CD14-positive monocyte (primary cell): ENCODE data around the gene SMIM24. TPM values are rescaled to one million over a fixed set of nuclear protein-coding genes. Genes with fewer than 3 reads are reported as not detected.

Source experiments
- DNase-seq, 3 donors: peaks; one replicate each; pipeline ENCODE4 v3.0.0-alpha.2; 2011 to 2022
- H2AFZ ChIP-seq: 2 replicates; pipeline ENCODE4 v1.6.0; 2012; ENCODE audit warnings: mild to moderate bottlenecking, low read depth, low read length, inconsistent platforms; ENCODE audit not compliant: insufficient read depth, poor library complexity, severe bottlenecking
- H3K27ac ChIP-seq, 2 donors: 1 replicate in 1 of 2; 2 replicates in 1 of 2; pipeline ENCODE4 v1.5.1; 2012 to 2013; ENCODE audit warnings: low read length in 2 of 2, control low read depth in 1 of 2, inconsistent platforms in 1 of 2, low read depth in 1 of 2, mild to moderate bottlenecking in 1 of 2
- H3K27me3 ChIP-seq, 2 donors: one replicate each; pipeline versions ENCODE4 v1.6.0 to v1.6.1; 2011 to 2013; ENCODE audit warnings: low read length in 2 of 2; ENCODE audit not compliant: control insufficient read depth in 2 of 2, insufficient read depth in 2 of 2
- H3K36me3 ChIP-seq, 2 donors: replicated peaks in 1 of 2; 1 replicate in 1 of 2; 2 replicates in 1 of 2; pipeline versions ENCODE4 v1.5.1 to v1.6.1; 2012 to 2013; ENCODE audit warnings: low read length in 2 of 2, control low read depth in 1 of 2, inconsistent platforms in 1 of 2, mild to moderate bottlenecking in 1 of 2; ENCODE audit not compliant: insufficient read depth in 2 of 2, control insufficient read depth in 1 of 2
- H3K4me1 ChIP-seq, 2 donors: 1 replicate in 1 of 2; 2 replicates in 1 of 2; pipeline versions ENCODE4 v1.5.1 to v1.6.1; 2012 to 2013; ENCODE audit warnings: low read length in 2 of 2, control low read depth in 1 of 2, inconsistent platforms in 1 of 2, mild to moderate bottlenecking in 1 of 2, moderate library complexity in 1 of 2; ENCODE audit not compliant: insufficient read depth in 2 of 2, control insufficient read depth in 1 of 2
- H3K4me2 ChIP-seq: replicated peaks from 2 replicates; pipeline ENCODE3; 2012; ENCODE audit warnings: low read length, moderate library complexity, mild to moderate bottlenecking; ENCODE audit not compliant: poor library complexity, severe bottlenecking; ENCODE audit errors: extremely low read depth
- H3K4me3 ChIP-seq, 3 experiments: fragments of 200-600 bp in 1 of 3; sonication (generic) in 1 of 3; replicated peaks in 1 of 3; 1 replicate in 2 of 3; 2 replicates in 1 of 3; pipeline ENCODE4 v1.5.1; 2011 to 2013; ENCODE audit warnings: low read length in 3 of 3, mild to moderate bottlenecking in 3 of 3, control low read depth in 2 of 3, low read depth in 2 of 3, inconsistent platforms in 1 of 3, moderate library complexity in 1 of 3
- H3K79me2 ChIP-seq: 2 replicates; pipeline ENCODE4 v1.6.0; 2012; ENCODE audit warnings: mild to moderate bottlenecking, control low read depth, inconsistent platforms, low read length, moderate library complexity; ENCODE audit not compliant: insufficient read depth
- H3K9ac ChIP-seq: 2 replicates; pipeline ENCODE4 v1.6.0; 2017; ENCODE audit warnings: low read length, mild to moderate bottlenecking; ENCODE audit not compliant: insufficient read depth, poor library complexity, severe bottlenecking
- H3K9me3 ChIP-seq, 2 donors: replicated peaks in 1 of 2; 1 replicate in 1 of 2; 2 replicates in 1 of 2; pipeline versions ENCODE4 v1.5.1 to v1.6.1; 2012 to 2013; ENCODE audit warnings: low read length in 2 of 2, control low read depth in 1 of 2; ENCODE audit not compliant: control insufficient read depth in 1 of 2, insufficient read depth in 1 of 2
- H4K20me1 ChIP-seq: 2 replicates; pipeline ENCODE4 v1.6.0; 2012; ENCODE audit warnings: mild to moderate bottlenecking, low read length, control low read depth, moderate library complexity; ENCODE audit not compliant: insufficient read depth
- H3K27ac Mint-ChIP-seq, 7 donors: one replicate each; pipeline ENCODE4 v1.8.0; 2020; ENCODE audit warnings: mild to moderate bottlenecking in 7 of 7, mixed read lengths in 7 of 7, moderate library complexity in 6 of 7, inconsistent platforms in 2 of 7
- H3K27me3 Mint-ChIP-seq, 3 donors: one replicate each; pipeline ENCODE4 v1.8.0; 2021 to 2022; ENCODE audit warnings: low read depth in 3 of 3, mild to moderate bottlenecking in 3 of 3, mixed read lengths in 3 of 3, moderate library complexity in 3 of 3, inconsistent platforms in 1 of 3
- H3K36me3 Mint-ChIP-seq, 2 donors: one replicate each; pipeline ENCODE4 v1.8.0; 2020; ENCODE audit warnings: mixed read lengths in 2 of 2, inconsistent platforms in 1 of 2, mild to moderate bottlenecking in 1 of 2
- H3K4me1 Mint-ChIP-seq: one replicate; pipeline ENCODE4 v1.8.0; 2020; ENCODE audit warnings: mild to moderate bottlenecking, mixed read lengths
- H3K4me3 Mint-ChIP-seq, 2 donors: one replicate each; pipeline ENCODE4 v1.8.0; 2020; ENCODE audit warnings: mild to moderate bottlenecking in 2 of 2, mixed read lengths in 2 of 2, moderate library complexity in 1 of 2
- H3K9me3 Mint-ChIP-seq, 7 donors: one replicate each; pipeline ENCODE4 v1.8.0; 2020 to 2022; ENCODE audit warnings: mixed read lengths in 7 of 7, mild to moderate bottlenecking in 6 of 7, moderate library complexity in 6 of 7, inconsistent platforms in 2 of 7
- WGBS: methylation state at CpG from one replicate; pipeline ENCODE4 v1.1.5; 2013; ENCODE audit warnings: missing lambda C conversion rate; ENCODE audit not compliant: insufficient coverage; 5-methylcytosine and 5-hydroxymethylcytosine counted together
- intact Hi-C, 2 donors: fragments of 100-400 bp; cut with micrococcal nuclease; formaldehyde crosslinking; loops; one replicate each; pipeline versions ENCODE4 v1.15.0 to v1.15.1; 2023
- polyA plus RNA-seq, 3 donors: library from polyadenylated mRNA; depleted of rRNA in 1 of 3; unstranded in 2 of 3; stranded (reverse) in 1 of 3; fragments of 300-500 nt in 2 of 3; fragments of >200 nt in 1 of 3; fragmentation: Illumina TruSeq in 2 of 3; gene quantifications; 1 replicate in 2 of 3; 2 replicates in 1 of 3; pipeline ENCODE4 v1.2.3, GENCODE V29; 2012 to 2021
- TF ChIP-seq, protein P1 (sequence below): fragments of 200-600 bp; IDR thresholded peaks from one replicate; pipeline ENCODE4 v1.8.0; 2022; ENCODE audit warnings: antibody characterized with exemption, mild to moderate bottlenecking

Gene SMIM24
- polyA plus RNA-seq, 3 donors, result 0.30 TPM; not detected in 2

DNA sequence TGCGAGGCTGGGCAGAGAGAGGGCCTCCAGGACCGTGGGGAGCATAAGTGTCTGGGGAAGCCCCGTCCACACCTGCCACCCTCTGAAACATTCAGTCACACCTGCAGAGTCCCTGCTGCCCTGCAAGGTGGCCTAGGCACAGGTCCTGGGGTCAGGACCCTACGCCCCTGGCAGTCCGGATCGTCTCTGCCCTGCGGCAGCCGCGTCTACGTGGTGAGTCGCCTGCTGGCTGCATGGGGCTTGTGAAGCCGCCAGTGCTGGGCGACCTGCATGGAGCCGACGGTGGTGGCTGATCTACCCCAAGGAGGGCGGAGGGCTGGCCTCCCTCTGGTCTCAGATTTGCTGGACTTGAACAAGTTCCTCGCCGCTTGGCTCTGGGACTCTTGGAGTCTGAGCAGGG is 38.8 kb upstream of the SMIM24 start:
- 95% methylated on average over 16 of the region's 18 CpGs for WGBS

DNA sequence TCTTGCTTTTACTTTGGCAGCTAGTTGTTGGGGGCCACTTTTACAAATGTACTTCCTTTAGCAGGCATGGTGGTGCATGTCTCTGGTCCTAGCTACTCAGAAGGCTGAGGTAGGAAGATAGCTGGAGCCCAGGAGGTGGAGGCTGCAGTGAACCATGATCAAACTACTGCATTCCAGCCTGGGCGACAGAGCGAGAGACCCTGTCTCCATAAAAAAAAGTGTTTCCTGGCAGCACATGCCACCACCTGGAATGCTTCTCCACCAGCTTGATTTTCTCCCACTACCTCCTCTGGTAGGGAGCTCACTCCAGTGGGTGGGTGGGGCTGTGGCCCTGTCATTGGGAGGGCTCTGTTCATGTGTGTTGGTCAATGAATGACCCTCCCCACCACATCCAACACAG is 38.3 kb upstream of the SMIM24 start:
- intact Hi-C loops, result no loop called here
- peaks cover 100% of the 10 kb centered on the region for H4K20me1 ChIP-seq
- H3K4me1 ChIP-seq, result no peaks in the 10 kb centered on the region
- no peak overlapping the region for H2AFZ ChIP-seq
- no peak overlapping the region for H3K4me3 Mint-ChIP-seq
- no peaks in the 10 kb centered on the region for H3K27me3 ChIP-seq
- peaks cover 26 to 64% of the 10 kb centered on the region in 2 donors for H3K36me3 Mint-ChIP-seq
- peak overlapping the region in 1 of 7 donors; percentile 47 for H3K27ac Mint-ChIP-seq
- H3K79me2 ChIP-seq, result peaks cover 100% of the 10 kb centered on the region
- DNase-seq, result no peak
- peaks cover 40 to 62% of the 10 kb centered on the region in 2 donors for H3K36me3 ChIP-seq
- H3K9me3 ChIP-seq, result no peaks in the 10 kb centered on the region
- no peaks in the 10 kb centered on the region for H3K4me1 Mint-ChIP-seq
- H3K27ac ChIP-seq, result no peak overlapping the region
- no CpG with 5 or more reads among the region's 2 CpGs for WGBS
- H3K9ac ChIP-seq, result no peak overlapping the region
- TF ChIP-seq, protein P1, sequence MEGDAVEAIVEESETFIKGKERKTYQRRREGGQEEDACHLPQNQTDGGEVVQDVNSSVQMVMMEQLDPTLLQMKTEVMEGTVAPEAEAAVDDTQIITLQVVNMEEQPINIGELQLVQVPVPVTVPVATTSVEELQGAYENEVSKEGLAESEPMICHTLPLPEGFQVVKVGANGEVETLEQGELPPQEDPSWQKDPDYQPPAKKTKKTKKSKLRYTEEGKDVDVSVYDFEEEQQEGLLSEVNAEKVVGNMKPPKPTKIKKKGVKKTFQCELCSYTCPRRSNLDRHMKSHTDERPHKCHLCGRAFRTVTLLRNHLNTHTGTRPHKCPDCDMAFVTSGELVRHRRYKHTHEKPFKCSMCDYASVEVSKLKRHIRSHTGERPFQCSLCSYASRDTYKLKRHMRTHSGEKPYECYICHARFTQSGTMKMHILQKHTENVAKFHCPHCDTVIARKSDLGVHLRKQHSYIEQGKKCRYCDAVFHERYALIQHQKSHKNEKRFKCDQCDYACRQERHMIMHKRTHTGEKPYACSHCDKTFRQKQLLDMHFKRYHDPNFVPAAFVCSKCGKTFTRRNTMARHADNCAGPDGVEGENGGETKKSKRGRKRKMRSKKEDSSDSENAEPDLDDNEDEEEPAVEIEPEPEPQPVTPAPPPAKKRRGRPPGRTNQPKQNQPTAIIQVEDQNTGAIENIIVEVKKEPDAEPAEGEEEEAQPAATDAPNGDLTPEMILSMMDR, result no peak
- no peak overlapping the region for H3K4me3 ChIP-seq
- H3K9me3 Mint-ChIP-seq, result peaks cover 0 to 2% (median 0%) of the 10 kb centered on the region in 7 donors
- H3K4me2 ChIP-seq, result no peak overlapping the region
- no peaks in the 10 kb centered on the region for H3K27me3 Mint-ChIP-seq

More for the DNA sequence above, 38.8 kb upstream of the SMIM24 start:
- peaks cover 100% of the 10 kb centered on the region for H4K20me1 ChIP-seq
- intact Hi-C loops, result no loop called here
- no peak overlapping the region for H2AFZ ChIP-seq
- no peak overlapping the region for H3K4me2 ChIP-seq
- H3K27ac Mint-ChIP-seq, result no peak overlapping the region
- no peak for DNase-seq
- H3K27me3 ChIP-seq, result no peaks in the 10 kb centered on the region
- no peak overlapping the region for H3K4me3 ChIP-seq
- peaks cover 28 to 69% of the 10 kb centered on the region in 2 donors for H3K36me3 Mint-ChIP-seq
- H3K4me1 ChIP-seq, result no peaks in the 10 kb centered on the region
- H3K79me2 ChIP-seq, result peaks cover 98% of the 10 kb centered on the region
- TF ChIP-seq, protein P1, result no peak
- peaks cover 0 to 2% (median 0%) of the 10 kb centered on the region in 7 donors for H3K9me3 Mint-ChIP-seq
- H3K4me1 Mint-ChIP-seq, result no peaks in the 10 kb centered on the region
- H3K27ac ChIP-seq, result no peak overlapping the region
- H3K4me3 Mint-ChIP-seq, result no peak overlapping the region
- peaks cover 41 to 67% of the 10 kb centered on the region in 2 donors for H3K36me3 ChIP-seq
- no peak overlapping the region for H3K9ac ChIP-seq
- no peaks in the 10 kb centered on the region for H3K27me3 Mint-ChIP-seq
- H3K9me3 ChIP-seq, result no peaks in the 10 kb centered on the region
